Measurements from ENCODE around the gene MS4A15.
"Not testable (repeated sequence)": the region's sequence is repeated elsewhere in the genome, so short reads cannot be mapped to it uniquely, and the experiment has no call there.

Gene MS4A15

GRCh38 chr11:60814112-60814511 lies 57.4 kb downstream of the MS4A15 start:
- H3K27me3 ChIP-seq (ENCODE audit: insufficient read depth, low read length), result no peaks in the 10 kb centered on the region
- H3K4me3 ChIP-seq (ENCODE audit: low read length), result no peak overlapping the region
- no peaks in the 10 kb centered on the region for H3K36me3 ChIP-seq (ENCODE audit: insufficient read depth, low read depth, low read length)

DNA sequence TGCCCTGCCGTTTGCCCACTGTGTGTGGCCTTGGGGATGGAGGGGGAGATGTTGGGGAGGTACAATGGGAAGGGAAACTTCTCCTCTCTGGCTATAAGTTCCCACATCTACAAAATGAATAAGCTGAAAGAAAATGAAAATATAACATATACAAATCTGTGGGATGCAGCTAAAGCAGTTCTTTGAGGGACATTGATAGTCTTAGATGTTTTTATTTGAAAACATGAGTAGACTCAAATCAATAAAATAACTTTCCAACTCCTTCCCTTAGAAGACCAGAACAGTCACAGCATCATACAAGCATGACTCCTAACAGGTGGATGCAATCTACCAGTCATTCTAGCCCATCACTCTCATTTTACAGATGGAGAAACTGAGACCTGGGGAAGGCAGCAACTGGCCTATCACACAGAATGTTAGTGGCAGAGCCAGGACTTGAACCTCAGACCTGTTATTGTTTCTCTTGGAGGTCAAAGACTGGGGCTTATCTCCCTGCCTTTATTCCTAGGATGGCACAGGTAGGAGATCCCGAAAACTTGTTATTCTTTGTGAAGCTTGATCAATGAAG lies 60.0 kb downstream of the MS4A15 start:
- H3K36me3 ChIP-seq (ENCODE audit: insufficient read depth, low read depth, low read length), result no peaks in the 10 kb centered on the region
- H3K4me1 ChIP-seq (ENCODE audit: insufficient read depth, low read length), result no peaks in the 10 kb centered on the region
- H3K27ac ChIP-seq (ENCODE audit: low read length), result no peak overlapping the region
- no peak overlapping the region for H3K4me3 ChIP-seq (ENCODE audit: low read length)
- no peak overlapping the region for H3K9ac ChIP-seq (ENCODE audit: low read depth, low read length)
- peaks cover 11% of the 10 kb centered on the region for H3K9me3 ChIP-seq (ENCODE audit: insufficient read depth, low read depth, low read length)
- H3K27me3 ChIP-seq (ENCODE audit: insufficient read depth, low read length), result no peaks in the 10 kb centered on the region

More at GRCh38 chr11:60814112-60814511, 57.4 kb downstream of the MS4A15 start:
- H3K27ac ChIP-seq (ENCODE audit: low read length), result no peak overlapping the region
- no peaks in the 10 kb centered on the region for H3K4me1 ChIP-seq (ENCODE audit: insufficient read depth, low read length)
- H3K9ac ChIP-seq (ENCODE audit: low read depth, low read length), result no peak overlapping the region
- H3K9me3 ChIP-seq (ENCODE audit: insufficient read depth, low read depth, low read length), result peaks cover 11% of the 10 kb centered on the region

DNA sequence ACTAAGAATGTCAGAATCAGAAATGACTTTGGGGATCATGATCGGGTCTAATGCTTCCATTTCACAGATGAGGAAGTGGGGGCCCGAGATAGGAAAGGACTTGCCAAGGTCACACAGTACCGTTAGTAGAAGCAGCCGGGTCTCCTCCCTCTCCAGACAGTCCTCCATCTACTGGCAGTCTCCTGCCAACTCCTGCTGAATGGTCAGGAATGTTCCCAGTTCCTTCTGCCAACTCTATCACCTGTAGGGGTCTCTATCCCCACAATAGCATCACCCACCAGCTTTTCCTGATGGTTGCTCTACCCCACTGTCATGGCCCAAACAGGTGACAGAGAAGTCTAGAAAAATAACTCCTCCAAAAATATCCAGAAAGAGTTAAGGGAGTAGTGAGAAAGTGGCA lies 61.4 kb downstream of the MS4A15 start:
- Histone ChIP-seq H3K27ac (ENCODE audit: low read length) (no peak overlapping the region), H3K27me3 (ENCODE audit: insufficient read depth, low read length) (no peaks in the 10 kb centered on the region), H3K4me3 (ENCODE audit: low read length) (no peak overlapping the region), H3K9me3 (ENCODE audit: insufficient read depth, low read depth, low read length) (peaks cover 11% of the 10 kb centered on the region), H3K36me3 (ENCODE audit: insufficient read depth, low read depth, low read length) (no peaks in the 10 kb centered on the region), H3K9ac (ENCODE audit: low read depth, low read length) (no peak overlapping the region), H3K4me1 (ENCODE audit: insufficient read depth, low read length) (no peaks in the 10 kb centered on the region)

DNA sequence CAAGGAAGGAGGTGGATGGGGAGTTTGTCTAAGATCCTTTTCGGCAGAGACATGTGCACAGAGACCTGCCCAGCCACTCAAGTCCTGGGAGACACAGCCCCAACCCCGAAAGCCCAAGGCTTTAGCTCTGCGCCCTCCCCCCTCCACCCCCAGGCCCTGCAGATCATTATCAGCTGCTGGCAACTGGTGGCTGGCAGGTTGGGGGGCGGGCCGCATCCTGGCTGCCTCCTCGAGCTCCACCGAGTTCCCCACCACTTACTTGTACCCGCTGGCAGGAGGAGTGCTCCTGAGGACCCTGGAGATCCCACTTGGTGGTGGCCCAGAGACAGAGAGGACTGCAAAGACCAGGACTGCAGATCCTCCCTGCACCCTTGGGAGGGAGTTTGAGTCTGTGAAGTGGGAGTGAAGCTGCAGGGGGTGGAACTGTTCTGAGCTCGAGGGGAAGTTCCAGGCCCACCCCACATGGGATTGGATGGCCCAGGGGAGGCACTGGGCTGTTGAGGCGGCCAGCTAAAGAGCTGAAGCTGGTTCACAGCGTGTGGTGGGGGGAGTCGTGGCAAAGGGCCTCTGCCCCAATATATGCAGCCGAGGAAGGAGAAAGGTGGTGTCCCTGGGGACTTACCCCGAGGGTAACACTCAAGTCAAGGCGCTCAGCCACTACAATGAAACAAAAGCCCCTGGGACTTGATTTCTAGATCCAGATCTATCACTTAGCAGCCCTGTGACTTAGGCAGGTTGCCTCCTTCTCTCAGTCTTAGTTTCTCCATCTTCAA lies 65.3 kb downstream of the MS4A15 start:
- Histone ChIP-seq H3K9ac (ENCODE audit: low read depth, low read length) (no peak overlapping the region), H3K27me3 (ENCODE audit: insufficient read depth, low read length) (no peaks in the 10 kb centered on the region), H3K4me3 (ENCODE audit: low read length) (no peak overlapping the region), H3K27ac (ENCODE audit: low read length) (no peak overlapping the region), H3K4me1 (ENCODE audit: insufficient read depth, low read length) (no peaks in the 10 kb centered on the region), H3K36me3 (ENCODE audit: insufficient read depth, low read depth, low read length) (no peaks in the 10 kb centered on the region), H3K9me3 (ENCODE audit: insufficient read depth, low read depth, low read length) (peaks cover 3% of the 10 kb centered on the region)

GRCh38 chr11:60823745-60824306 lies 67.2 kb downstream of the MS4A15 start:
- H3K36me3 ChIP-seq (ENCODE audit: insufficient read depth, low read depth, low read length); H3K27ac ChIP-seq (ENCODE audit: low read length); H3K4me3 ChIP-seq (ENCODE audit: low read length); H3K9ac ChIP-seq (ENCODE audit: low read depth, low read length); H3K4me1 ChIP-seq (ENCODE audit: insufficient read depth, low read length); H3K9me3 ChIP-seq (ENCODE audit: insufficient read depth, low read depth, low read length); H3K27me3 ChIP-seq (ENCODE audit: insufficient read depth, low read length): not testable (repeated sequence)

GRCh38 chr11:60825118-60825517 lies 68.5 kb downstream of the MS4A15 start:
- Histone ChIP-seq H3K9me3 (ENCODE audit: insufficient read depth, low read depth, low read length) (no peaks in the 10 kb centered on the region), H3K27me3 (ENCODE audit: insufficient read depth, low read length) (no peaks in the 10 kb centered on the region; the same call in 1 of the 2 replicates), H3K27ac (ENCODE audit: low read length) (no peak overlapping the region), H3K36me3 (ENCODE audit: insufficient read depth, low read depth, low read length) (no peaks in the 10 kb centered on the region), H3K4me1 (ENCODE audit: insufficient read depth, low read length) (no peaks in the 10 kb centered on the region), H3K9ac (ENCODE audit: low read depth, low read length) (no peak overlapping the region), H3K4me3 (ENCODE audit: low read length) (no peak overlapping the region)

- H3K4me3 ChIP-seq (ENCODE audit: low read length), result no peak overlapping the region
- H3K4me1 ChIP-seq (ENCODE audit: insufficient read depth, low read length), result no peaks in the 10 kb centered on the region
- no peaks in the 10 kb centered on the region for H3K9me3 ChIP-seq (ENCODE audit: insufficient read depth, low read depth, low read length)
- no peak overlapping the region for H3K27ac ChIP-seq (ENCODE audit: low read length)
- no peak overlapping the region for H3K9ac ChIP-seq (ENCODE audit: low read depth, low read length)
- no peaks in the 10 kb centered on the region for H3K36me3 ChIP-seq (ENCODE audit: insufficient read depth, low read depth, low read length)
- no peaks in the 10 kb centered on the region; the same call in 1 of the 2 replicates for H3K27me3 ChIP-seq (ENCODE audit: insufficient read depth, low read length)
These were observed 69.1 kb downstream of the MS4A15 start for GRCh38 chr11:60825790-60826189.
